Loucy (cell line): ENCODE measurements around the gene MAD1L1.

Source experiments
- CTCF ChIP-seq: fragments of 200-600 bp; sonication (generic); conservative IDR thresholded peaks from 2 replicates; pipeline ENCODE4 v1.5.1; 2014; ENCODE audit warnings: mild to moderate bottlenecking, antibody characterized with exemption, low read length
- EZH2phosphoT487 ChIP-seq: fragments of 200-600 bp; IDR thresholded peaks from 2 replicates; pipeline ENCODE4 v1.6.1; 2018; ENCODE audit warnings: antibody characterized with exemption, mild to moderate bottlenecking, moderate library complexity, borderline replicate concordance

- TF ChIP-seq CTCF (no peak), EZH2phosphoT487 (no peak)
Observed at GRCh38 chr7:2018569-2019460, 213.9 kb downstream of the MAD1L1 start.
